Liver (tissue), 3 donors: ENCODE results near the gene VEGFC.

Experiments used
- NR2F2 ChIP-seq: IDR thresholded peaks from 2 replicates; pipeline ENCODE4 v1.6.1; 2016; ENCODE audit warnings: antibody characterized with exemption
- RAD21 ChIP-seq, 2 donors: IDR thresholded peaks; 2 replicates each; pipeline ENCODE4 v1.6.1; 2016; ENCODE audit warnings: antibody characterized with exemption in 2 of 2, mild to moderate bottlenecking in 2 of 2
- RXRA ChIP-seq, 2 donors: IDR thresholded peaks; 2 replicates each; pipeline ENCODE4 v1.6.1; 2017 to 2018; ENCODE audit warnings: antibody characterized with exemption in 2 of 2, mild to moderate bottlenecking in 1 of 2
- SP1 ChIP-seq: IDR thresholded peaks from 2 replicates; pipeline ENCODE4 v1.6.1; 2018; ENCODE audit warnings: antibody characterized with exemption, mild to moderate bottlenecking
- TAF1 ChIP-seq: conservative IDR thresholded peaks from 2 replicates; pipeline ENCODE4 v1.6.1; 2016; ENCODE audit warnings: antibody characterized with exemption, mild to moderate bottlenecking
- TF ChIP-seq, protein P1 (sequence below): IDR thresholded peaks from 2 replicates; pipeline ENCODE4 v1.6.1; 2016; ENCODE audit warnings: antibody characterized with exemption, mild to moderate bottlenecking
- TF ChIP-seq, protein P2 (sequence below): fragments of 150-350 bp; IDR thresholded peaks from 2 replicates; pipeline ENCODE4 v1.5.1; 2017; ENCODE audit warnings: improper control_type of control experiment, low read depth, low read length; ENCODE audit not compliant: missing input control
- TF ChIP-seq, protein P3 (sequence below): IDR thresholded peaks from 2 replicates; pipeline ENCODE4 v1.6.1; 2016; ENCODE audit warnings: antibody characterized with exemption
- donor health status: healthy.
- donor health status: healthy.

DNA sequence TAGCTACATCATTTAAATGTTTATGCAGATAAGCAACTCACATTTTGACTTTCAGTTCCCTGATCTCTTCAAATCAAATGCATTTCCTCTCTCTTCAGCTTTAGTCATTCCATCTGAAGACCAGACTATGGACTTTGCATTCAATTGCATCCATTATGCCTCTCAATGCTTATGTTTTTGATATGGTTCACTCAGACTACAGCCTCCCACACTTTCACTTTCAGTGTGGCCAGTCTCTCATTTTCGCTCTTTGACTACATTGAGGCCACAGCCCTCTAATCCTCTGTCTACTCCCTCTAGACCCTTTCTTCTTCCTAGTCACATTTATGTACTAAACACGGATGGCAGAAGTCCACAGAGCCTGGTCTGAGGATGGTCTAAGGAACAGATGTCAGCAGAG is 24.5 kb upstream of the VEGFC start:
- TF ChIP-seq, protein P1, sequence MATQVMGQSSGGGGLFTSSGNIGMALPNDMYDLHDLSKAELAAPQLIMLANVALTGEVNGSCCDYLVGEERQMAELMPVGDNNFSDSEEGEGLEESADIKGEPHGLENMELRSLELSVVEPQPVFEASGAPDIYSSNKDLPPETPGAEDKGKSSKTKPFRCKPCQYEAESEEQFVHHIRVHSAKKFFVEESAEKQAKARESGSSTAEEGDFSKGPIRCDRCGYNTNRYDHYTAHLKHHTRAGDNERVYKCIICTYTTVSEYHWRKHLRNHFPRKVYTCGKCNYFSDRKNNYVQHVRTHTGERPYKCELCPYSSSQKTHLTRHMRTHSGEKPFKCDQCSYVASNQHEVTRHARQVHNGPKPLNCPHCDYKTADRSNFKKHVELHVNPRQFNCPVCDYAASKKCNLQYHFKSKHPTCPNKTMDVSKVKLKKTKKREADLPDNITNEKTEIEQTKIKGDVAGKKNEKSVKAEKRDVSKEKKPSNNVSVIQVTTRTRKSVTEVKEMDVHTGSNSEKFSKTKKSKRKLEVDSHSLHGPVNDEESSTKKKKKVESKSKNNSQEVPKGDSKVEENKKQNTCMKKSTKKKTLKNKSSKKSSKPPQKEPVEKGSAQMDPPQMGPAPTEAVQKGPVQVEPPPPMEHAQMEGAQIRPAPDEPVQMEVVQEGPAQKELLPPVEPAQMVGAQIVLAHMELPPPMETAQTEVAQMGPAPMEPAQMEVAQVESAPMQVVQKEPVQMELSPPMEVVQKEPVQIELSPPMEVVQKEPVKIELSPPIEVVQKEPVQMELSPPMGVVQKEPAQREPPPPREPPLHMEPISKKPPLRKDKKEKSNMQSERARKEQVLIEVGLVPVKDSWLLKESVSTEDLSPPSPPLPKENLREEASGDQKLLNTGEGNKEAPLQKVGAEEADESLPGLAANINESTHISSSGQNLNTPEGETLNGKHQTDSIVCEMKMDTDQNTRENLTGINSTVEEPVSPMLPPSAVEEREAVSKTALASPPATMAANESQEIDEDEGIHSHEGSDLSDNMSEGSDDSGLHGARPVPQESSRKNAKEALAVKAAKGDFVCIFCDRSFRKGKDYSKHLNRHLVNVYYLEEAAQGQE: no peak
- TF ChIP-seq, protein P2, sequence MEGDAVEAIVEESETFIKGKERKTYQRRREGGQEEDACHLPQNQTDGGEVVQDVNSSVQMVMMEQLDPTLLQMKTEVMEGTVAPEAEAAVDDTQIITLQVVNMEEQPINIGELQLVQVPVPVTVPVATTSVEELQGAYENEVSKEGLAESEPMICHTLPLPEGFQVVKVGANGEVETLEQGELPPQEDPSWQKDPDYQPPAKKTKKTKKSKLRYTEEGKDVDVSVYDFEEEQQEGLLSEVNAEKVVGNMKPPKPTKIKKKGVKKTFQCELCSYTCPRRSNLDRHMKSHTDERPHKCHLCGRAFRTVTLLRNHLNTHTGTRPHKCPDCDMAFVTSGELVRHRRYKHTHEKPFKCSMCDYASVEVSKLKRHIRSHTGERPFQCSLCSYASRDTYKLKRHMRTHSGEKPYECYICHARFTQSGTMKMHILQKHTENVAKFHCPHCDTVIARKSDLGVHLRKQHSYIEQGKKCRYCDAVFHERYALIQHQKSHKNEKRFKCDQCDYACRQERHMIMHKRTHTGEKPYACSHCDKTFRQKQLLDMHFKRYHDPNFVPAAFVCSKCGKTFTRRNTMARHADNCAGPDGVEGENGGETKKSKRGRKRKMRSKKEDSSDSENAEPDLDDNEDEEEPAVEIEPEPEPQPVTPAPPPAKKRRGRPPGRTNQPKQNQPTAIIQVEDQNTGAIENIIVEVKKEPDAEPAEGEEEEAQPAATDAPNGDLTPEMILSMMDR: no peak
- TF ChIP-seq RAD21 (IDR thresholded peaks at IDR 0.05) (no peak), RXRA (IDR thresholded peaks at IDR 0.05) (no peak), TAF1 (no peak), NR2F2 (no peak), SP1 (no peak)
- TF ChIP-seq, protein P3, sequence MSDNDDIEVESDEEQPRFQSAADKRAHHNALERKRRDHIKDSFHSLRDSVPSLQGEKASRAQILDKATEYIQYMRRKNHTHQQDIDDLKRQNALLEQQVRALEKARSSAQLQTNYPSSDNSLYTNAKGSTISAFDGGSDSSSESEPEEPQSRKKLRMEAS: no peak
